HG03139 (cell line): ENCODE results near the gene DSCAM.

Experiments
- ATAC-seq: cut with Tn5 transposase; IDR thresholded peaks from one replicate; pipeline ENCODE4 v1.9.1; 2021; ENCODE audit not compliant: unreplicated experiment

The DSCAM gene

DNA sequence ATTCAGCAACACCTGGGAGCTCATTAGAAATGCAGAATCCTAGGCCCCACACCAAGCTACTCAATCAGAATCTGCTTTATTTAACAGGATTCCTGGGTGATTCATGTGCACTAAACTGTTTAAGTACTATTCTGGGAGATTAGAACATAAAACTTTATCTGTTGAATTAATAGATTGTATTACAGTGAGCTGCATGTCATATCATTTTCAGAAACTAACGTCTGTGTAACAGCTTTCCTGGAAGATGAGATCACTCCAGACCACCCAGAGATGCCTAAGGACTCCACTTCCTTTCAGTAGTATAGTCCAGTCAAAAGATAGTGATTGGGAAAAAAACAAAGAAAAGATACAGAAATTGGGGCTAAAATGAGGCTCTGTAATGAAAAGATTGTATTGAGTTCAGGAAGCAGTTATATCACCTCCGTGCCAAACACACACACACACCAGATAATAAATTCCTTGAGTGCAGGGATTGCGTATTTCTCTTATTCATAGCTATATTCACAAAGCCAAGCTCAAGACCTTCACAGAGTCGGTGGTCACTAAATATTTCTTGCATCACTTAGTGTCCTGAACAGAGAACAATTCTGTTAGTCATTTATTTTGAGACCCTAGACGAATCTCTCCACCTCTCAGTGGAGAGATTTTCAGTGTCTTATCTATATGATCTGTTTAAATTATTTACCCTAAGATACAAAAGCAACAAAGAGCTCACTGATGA is 178.2 kb downstream of the DSCAM start:
- ATAC-seq: no peak

DNA sequence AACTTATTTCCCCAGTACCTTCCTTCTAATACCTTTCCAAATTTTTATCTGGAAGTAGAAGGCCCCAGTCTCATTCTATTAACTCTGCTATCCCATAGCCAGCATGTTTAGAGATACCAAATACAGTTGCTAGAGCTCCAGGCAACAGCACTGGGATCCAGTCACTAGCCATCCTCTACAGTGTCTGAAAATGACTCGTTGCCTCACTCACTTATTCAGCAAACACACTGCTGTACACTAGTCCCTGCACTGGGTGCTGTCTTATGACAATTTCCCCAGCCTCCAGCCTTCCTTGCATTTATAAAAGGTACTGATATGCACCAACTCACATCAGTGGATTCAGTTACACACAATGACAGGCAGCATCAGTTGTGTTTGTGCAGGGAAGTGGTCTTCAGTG is 179.0 kb downstream of the DSCAM start:
- ATAC-seq: no peak

DNA sequence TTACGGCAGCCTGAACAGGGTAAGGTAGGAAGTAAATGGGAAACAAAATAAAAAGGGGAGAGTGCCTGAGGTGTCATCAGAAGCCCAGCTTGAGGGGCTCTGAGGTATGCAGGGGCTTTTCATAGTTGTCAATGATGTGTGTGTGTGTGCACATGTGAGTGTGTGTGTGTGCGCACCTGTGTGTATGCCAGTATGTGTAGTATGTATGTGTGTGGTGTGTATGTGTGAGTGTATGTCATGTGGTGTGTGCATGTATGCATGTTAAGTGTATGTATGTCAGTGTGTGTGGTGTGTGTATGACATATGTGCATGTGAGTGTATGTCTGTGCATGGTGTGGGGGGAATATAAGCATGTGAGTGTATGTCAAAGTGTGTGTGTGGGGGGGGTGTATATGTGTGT is 184.1 kb downstream of the DSCAM start:
- no peak for ATAC-seq

DNA sequence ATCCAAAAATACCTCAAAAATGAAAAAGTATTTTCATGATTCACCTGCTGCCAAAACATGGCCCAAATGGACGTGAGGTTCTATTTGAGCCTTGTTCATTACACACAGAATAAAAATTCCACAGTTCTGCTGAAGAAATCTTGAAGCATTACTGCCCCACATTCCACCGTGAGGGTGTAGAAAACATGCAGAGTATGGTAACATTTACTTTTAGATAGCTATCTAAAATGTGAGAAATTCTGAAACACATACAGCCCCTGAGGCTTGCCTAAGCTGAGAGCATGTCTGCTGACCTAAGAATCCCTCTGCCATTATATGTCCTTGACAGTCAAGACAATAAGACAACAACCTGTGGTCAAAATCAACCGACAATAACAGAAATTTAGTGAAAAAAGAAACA is 186.5 kb downstream of the DSCAM start:
- no peak for ATAC-seq

DNA sequence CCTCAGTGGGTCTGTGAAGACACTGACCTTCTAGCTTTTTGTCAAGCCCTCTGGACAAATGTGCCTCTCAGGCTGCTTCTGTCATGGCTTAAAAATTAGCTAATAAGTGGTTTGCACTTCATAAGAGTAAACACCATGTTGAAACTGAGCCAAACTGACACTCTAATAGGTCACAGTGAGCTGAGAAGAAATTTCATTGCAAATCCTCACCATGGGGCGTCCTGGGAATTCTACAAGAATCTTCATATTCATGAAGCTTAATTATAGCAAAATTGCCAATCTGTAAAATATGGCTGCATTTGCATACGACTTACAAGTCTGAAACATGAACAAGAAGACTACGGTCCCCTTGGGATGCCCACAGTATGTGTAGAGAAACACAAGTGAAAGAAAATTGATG is 188.6 kb downstream of the DSCAM start:
- no peak for ATAC-seq

DNA sequence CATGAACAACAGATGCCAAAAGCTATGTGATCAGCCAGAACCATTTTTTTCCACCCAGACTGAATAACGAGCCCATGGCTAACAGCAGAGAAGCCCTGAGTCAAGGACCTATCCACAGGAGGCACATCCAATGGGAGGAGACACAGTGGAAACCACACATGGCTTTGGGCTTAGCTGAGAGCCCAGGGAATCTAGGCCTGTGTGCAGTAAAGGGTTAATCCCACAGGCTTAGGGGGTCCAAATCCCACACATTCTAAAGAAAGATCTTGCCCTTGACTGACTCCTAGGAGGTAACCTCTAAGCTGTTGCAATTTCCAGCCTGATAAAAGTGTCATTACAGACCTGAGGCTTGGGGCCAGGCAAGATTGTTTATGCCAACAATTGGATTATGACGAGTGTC is 194.5 kb downstream of the DSCAM start:
- ATAC-seq: no peak

DNA sequence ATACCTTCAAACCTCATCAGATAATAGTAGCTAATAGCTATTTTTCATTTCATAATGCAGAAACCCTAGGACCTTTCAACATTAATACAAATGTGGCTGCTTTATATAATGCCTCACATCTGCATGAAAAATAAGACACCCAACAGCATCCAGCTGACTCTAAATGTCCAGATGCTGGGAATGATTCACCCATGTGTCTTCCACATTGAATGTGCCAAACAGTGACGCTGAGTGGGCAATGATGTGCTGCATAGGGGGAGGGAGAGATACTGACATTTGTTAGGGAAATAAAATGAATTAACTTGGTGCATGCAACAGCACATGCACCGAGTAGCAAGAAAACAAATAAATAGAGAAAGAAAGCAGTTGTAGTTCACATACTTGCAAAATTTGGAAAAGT is 199.3 kb downstream of the DSCAM start:
- no peak for ATAC-seq

DNA sequence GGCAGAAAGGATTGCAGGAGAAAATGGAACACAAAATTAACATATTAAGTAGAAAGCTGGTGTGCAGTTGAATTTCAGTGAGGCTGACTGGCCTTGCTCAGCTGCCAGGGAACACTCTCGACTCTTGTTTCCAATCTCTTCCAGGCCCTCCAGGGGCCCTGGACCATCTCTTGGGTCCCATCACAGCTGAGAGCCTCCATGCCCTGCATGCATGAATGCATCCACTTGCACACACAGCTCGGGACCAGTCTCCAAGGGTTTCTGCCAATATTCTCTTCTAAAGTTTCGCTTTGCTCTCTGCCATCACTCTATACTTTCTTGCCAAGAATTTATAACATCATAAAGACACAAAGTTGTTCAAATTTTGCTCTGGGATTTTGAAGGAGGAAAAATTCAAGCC is 200.3 kb downstream of the DSCAM start:
- ATAC-seq: no peak

DNA sequence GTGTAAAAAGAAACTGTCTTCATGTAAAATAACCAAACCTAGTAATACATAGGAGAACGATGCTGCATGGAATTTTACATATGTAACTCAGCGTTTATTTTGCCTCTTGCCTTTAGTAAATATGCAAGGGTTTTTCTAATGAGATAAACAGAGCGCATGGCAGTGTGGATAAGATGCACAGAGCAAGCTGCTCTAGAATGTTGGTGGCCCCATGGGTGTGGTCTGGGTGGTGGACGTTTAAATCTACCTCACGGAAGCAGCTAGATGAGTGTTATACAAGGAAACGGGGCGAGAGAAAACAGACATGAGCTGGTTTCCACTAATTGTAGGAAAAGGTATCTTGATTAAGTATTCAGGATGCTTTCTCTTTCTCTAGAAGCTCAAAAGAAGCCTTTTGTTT is 205.9 kb downstream of the DSCAM start:
- ATAC-seq: no peak

DNA sequence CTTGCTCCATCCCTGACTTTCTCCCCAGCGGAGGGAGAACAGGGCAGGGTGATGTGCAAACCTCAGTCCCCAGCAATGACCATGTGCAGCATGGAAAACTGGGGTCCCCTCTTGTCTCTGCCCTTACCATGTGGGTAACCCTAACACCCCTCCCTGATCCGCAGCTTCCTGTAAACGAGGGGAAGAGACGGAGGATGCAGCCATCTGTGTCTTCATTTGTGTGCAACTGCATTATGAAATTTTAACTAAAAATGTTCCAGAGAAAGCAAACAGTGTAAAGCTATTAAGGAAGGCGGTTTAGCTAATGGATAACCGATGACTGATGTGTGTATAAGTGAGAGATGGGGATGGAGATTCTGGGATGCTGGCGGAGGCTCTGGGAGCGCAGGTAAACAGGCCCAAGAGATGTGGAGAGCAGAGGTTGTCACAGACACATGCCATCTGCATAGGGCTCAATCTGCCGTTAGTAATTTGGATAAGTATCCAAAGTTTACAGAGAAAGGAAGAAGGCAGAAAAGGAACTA is 206.6 kb downstream of the DSCAM start:
- no peak for ATAC-seq

DNA sequence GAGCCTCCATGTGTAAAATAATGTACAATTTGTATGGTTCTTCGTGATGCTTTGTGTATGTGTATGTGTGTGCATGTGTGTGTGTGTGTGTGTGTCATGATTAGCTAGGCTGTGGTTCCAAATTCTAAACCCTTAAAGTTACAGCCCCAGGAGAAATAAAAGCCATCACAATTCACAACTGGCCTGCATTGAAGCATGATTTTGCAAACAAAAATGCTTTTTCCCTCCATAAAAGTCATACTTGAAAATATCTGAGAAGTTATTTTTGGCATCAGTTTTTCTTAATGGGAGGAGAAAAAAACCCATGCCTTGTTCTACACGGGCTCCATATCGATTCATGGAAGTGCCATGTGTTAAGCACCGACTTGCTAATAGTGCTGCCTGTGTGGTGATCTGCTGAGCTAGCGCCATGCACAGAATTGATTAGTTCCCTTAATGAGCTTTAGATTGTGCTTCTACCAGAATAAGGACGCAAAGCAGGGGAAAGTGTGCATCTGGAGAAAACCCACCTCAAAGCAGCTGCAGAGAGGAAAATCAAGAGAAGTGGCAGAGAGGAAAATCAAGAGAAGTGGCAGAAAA is 207.3 kb downstream of the DSCAM start:
- no peak for ATAC-seq

DNA sequence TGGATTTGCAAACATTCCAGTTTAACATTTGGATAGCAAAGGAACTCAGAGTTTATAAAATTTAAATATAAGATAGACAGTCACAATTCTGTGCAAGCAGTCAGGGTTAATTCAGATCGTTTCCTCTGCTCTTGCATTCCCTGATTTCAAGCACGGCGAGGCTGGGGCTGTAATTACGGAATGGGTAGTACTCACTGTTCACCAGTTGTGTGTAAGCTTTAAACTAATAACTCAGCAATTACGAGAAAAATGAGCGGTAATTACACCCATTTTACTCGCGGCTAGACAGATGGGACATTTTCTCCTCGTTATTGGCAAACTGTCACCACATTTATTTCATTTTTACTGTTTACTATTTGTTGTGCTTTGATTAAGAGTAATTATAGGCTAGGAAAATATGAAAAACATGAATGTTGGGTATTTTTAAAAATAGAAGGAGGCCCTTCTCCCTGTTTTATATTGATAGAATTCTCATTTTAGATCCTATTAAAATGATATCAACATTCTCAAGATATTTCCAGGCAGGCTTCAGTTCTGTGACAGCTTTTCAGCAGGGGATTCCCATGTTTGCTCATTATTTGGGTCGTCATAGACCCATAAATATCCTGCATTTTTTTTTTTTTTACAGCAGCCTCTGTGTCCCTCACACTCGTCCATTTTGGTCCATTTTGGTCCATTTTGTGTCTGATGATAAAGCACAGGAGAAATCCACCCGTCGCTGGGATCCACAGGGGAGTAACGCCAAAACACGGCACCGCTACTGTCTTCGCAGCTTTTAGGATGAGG is 208.3 kb downstream of the DSCAM start:
- ATAC-seq: no peak

DNA sequence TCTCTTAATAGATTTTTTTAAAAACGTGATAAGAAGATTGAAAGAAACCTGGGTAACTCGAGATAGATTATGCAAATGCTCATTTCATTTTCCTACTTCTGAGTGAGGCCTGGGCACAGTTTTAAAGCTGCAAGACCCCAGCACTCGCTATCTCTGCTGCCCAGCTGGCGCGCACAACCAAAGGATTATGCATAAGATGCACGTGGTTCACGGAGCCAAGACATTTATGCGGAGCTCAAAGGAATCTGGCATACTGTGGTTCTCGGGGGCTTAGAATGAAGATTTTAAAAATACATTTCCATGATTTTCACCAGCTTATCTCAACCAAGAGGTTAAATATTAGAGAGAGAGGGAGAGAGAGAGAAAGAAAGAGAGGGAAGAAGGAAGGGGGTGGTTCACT is 210.9 kb downstream of the DSCAM start:
- ATAC-seq: no peak

DNA sequence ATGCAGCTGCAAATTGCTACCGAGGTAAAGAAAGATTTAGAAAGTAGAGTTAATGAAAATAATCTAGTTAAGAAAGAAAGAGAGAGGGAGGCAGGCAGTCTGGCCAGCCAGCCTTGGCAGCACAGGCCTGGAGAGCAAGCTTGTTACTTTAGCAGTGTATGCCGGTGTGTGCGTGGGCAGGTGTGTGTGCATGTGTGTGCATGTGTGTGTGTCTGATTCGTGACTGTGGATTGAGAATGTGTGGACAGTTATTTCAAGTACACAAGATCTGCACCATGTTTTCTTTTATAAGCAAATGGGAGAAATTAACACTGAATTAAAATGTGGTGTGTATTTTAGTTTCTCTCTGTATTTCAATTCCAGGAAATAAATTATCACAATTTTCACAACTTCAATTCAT is 211.6 kb downstream of the DSCAM start:
- no peak for ATAC-seq

DNA sequence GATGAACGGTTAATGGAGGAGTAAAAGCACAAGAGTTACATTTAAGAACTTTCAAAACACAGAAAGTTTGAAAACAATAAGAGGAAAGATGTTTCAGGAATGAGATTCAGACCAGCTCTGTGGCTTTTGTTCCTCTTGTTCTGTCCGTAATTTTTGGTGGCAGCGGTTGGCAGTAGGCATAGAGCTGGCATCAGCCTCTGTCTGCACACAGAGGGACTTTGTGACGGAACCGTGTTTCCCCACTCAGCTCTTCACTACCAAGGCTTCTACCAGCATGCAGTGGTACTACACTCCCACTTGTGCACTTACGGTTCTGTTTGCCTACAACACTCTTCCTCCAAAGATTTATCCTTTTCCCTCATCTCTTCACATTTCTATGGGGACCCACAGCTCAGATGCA is 212.8 kb downstream of the DSCAM start:
- no peak for ATAC-seq

DNA sequence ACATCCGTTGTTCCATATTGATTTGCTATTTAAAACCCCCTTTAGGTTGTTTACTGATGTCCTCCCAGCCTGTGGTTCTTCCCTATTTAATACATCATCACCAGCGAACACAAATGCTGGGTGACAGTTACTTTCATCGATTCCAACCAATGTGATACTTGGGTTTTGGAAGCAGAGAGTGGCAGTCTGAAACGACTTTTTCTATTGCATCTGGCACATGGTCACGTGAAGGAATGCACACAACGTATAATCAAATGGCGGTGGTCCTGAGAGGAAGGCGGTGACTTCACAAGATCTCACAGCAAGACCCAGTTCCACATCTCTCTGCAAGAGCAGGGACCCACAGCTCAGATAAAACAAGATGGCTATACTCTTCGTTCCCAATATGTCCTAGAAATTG is 213.9 kb downstream of the DSCAM start:
- ATAC-seq: no peak

DNA sequence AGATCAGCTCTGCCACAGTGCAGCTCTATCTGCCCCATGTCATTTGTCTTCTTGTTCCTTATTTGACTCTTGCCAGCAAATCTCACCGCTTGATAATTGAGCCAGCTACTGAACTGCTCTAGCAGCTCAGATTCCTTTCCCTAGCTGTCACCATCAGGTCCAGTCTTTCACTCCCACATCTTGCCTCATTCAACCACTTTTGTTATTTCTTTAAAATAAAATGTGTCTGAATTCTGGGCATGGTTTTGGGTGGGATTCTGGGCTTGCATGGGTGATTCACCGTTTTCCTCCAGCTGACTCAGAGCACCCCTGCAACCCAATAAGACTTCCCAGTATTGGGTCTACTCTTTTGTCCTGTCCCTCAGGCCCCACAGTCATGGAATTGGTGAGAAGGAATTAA is 215.7 kb downstream of the DSCAM start:
- no peak for ATAC-seq

DNA sequence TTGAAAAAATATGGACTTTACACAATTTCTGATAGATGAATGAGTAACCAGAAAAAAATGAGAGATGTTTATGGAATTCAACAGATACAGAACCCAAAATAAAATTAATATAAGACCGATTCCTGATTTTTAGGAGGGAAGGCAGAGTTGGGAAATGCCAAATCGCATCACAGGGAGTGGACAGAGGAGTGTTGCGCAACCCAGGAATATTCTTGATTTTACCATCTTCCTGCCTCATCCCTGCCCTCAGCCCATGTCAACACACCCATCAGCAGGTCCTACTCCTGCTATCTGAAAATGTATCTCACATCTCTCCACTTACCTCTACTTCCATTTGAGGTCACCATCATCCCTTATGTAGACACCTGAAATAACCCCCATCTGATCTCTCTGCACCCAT is 221.0 kb downstream of the DSCAM start:
- no peak for ATAC-seq

DNA sequence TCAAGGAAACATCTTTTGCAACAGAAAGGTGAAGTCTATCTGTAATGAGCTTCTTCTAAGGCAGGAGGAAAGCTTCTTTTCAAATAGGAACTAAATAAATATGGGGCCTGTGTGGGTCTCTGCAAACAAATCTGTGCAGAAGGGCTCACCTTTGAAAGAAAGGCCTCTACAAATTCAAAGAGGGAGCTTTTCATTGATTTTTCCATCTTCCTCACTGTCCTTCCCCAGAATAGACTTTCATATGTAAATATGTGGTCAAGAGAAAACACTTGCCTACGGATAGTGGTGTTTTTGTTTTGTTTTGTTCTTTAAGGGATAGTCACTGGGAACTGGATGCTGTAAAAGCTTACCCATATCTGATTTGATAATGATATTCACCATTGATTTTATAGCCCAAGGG is 223.4 kb downstream of the DSCAM start:
- no peak for ATAC-seq

DNA sequence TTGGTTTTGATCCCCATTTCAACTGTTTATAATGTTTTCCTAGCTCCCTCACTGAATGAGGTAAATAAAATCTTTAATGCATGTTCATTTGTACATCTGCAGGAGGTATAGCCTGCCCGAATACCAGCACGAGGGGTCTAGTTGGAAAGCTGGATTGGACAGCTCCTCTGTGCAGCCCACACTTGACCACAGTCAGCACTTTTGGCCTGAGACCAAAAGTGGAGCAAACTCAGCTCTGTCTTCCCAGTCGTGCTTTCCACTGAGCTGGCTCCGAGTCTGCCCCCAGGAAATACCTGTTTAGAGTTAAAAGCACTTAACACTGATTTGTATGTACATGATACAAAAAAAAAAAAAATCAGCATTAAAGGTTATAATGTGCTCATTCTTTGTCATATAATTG is 224.4 kb downstream of the DSCAM start:
- ATAC-seq: no peak

DNA sequence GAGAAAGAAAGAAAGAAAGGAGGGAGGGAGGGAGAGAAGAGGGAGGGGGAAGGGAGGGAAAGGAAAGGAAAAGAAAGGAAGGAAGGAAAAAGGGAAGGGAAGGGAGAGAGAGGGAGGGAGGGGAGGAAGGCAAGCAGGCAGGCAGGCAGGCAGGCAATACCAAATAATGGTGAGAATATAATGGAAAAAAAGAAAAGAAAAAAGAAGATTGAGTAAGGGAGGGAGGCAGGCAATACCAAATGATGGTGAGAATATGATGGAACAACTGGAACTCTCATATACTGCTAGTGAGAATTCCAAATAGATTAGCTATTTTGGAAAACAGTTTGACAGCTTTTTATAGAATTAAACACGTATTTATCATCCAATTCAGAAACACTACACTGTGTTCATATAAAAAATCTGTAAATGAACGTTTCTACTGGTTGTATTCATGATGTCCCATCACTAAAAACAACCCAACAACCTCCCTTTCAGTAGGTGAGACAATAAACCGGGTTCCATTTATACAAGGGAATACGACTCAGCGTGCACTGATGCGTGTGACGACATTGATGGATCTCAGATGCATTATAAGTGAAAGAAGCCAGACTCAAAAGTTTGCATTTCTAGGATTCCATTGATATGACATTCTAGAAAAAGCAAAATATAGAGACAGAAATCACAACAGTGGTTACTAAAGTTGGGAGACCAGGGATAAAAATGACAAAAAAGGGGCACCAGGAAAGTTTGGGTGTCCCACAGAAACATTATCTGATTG is 226.4 kb downstream of the DSCAM start:
- ATAC-seq: no peak
